ENCODE data around the gene COX19. TPM values are rescaled to one million over a fixed set of nuclear protein-coding genes. Genes with fewer than 3 reads are reported as not detected.
A peak's percentile ranks its signal among the peaks of the same experiment; 100 is the strongest.
"Not testable (repeated sequence)": the region's sequence is repeated elsewhere in the genome, so short reads cannot be mapped to it uniquely, and the experiment has no call there.

Gene COX19
- total RNA-seq, 1 donor from 2014 or later, result 14.3 TPM

- Mint-ChIP-seq H3K36me3 (ENCODE audit: low read depth) (peaks cover 3% of the 10 kb centered on the region), H3K27me3 (ENCODE audit: insufficient read depth) (no peaks in the 10 kb centered on the region), H3K4me1 (ENCODE audit: low read depth) (no peaks in the 10 kb centered on the region), H3K4me3 (no peak overlapping the region), H3K27ac (no peak overlapping the region), H3K9me3 (no peaks in the 10 kb centered on the region)
- no peak for DNase-seq (ENCODE audit: low spot score)
- intact Hi-C loops (cut with micrococcal nuclease), result no loop called here
These were observed 28.9 kb upstream of the COX19 start for GRCh38 chr7:1004018-1004852.

- H3K4me3 Mint-ChIP-seq; intact Hi-C loops (cut with micrococcal nuclease): not testable (repeated sequence)
These were observed 27.1 kb upstream of the COX19 start for GRCh38 chr7:1002445-1002844.

GRCh38 chr7:1002026-1002425 is 26.7 kb upstream of the COX19 start:
- H3K27me3 Mint-ChIP-seq (ENCODE audit: insufficient read depth); H3K4me1 Mint-ChIP-seq (ENCODE audit: low read depth); intact Hi-C loops (cut with micrococcal nuclease); H3K27ac Mint-ChIP-seq; DNase-seq (ENCODE audit: low spot score); H3K36me3 Mint-ChIP-seq (ENCODE audit: low read depth); H3K4me3 Mint-ChIP-seq; H3K9me3 Mint-ChIP-seq: not testable (repeated sequence)

More at GRCh38 chr7:1002445-1002844, 27.1 kb upstream of the COX19 start:
- H3K27me3 Mint-ChIP-seq (ENCODE audit: insufficient read depth); H3K4me1 Mint-ChIP-seq (ENCODE audit: low read depth); DNase-seq (ENCODE audit: low spot score); H3K9me3 Mint-ChIP-seq; H3K27ac Mint-ChIP-seq; H3K36me3 Mint-ChIP-seq (ENCODE audit: low read depth): not testable (repeated sequence)

GRCh38 chr7:1001069-1001770 is 25.9 kb upstream of the COX19 start:
- H3K9me3 Mint-ChIP-seq; H3K4me1 Mint-ChIP-seq (ENCODE audit: low read depth); H3K4me3 Mint-ChIP-seq; intact Hi-C loops (cut with micrococcal nuclease); H3K36me3 Mint-ChIP-seq (ENCODE audit: low read depth); H3K27me3 Mint-ChIP-seq (ENCODE audit: insufficient read depth); DNase-seq (ENCODE audit: low spot score): not testable (repeated sequence)
- peak overlapping the region; percentile 61 for H3K27ac Mint-ChIP-seq

- H3K27ac Mint-ChIP-seq, result no peak overlapping the region
- H3K9me3 Mint-ChIP-seq, result no peaks in the 10 kb centered on the region
- no peak overlapping the region for H3K4me3 Mint-ChIP-seq
- no peak for DNase-seq (ENCODE audit: low spot score)
- no peaks in the 10 kb centered on the region for H3K4me1 Mint-ChIP-seq (ENCODE audit: low read depth)
- H3K36me3 Mint-ChIP-seq (ENCODE audit: low read depth), result no peaks in the 10 kb centered on the region
- no peaks in the 10 kb centered on the region for H3K27me3 Mint-ChIP-seq (ENCODE audit: insufficient read depth)
- intact Hi-C loops (cut with micrococcal nuclease), result no loop called here
These were observed 24.9 kb upstream of the COX19 start for GRCh38 chr7:999941-1000935.

- no peak for DNase-seq (ENCODE audit: low spot score)
- Mint-ChIP-seq H3K4me1 (ENCODE audit: low read depth) (no peaks in the 10 kb centered on the region), H3K4me3 (no peak overlapping the region), H3K27ac (no peak overlapping the region), H3K36me3 (ENCODE audit: low read depth) (no peaks in the 10 kb centered on the region), H3K27me3 (ENCODE audit: insufficient read depth) (no peaks in the 10 kb centered on the region), H3K9me3 (no peaks in the 10 kb centered on the region)
- intact Hi-C loops (cut with micrococcal nuclease), result no loop called here
These were observed 24.0 kb upstream of the COX19 start for GRCh38 chr7:999149-999879.

- H3K4me3 Mint-ChIP-seq, result no peak overlapping the region
- H3K4me1 Mint-ChIP-seq (ENCODE audit: low read depth), result peaks cover 5% of the 10 kb centered on the region
- no peak overlapping the region for H3K27ac Mint-ChIP-seq
- no peaks in the 10 kb centered on the region for H3K27me3 Mint-ChIP-seq (ENCODE audit: insufficient read depth)
- intact Hi-C loops (cut with micrococcal nuclease), result no loop called here
- H3K36me3 Mint-ChIP-seq (ENCODE audit: low read depth), result no peaks in the 10 kb centered on the region
- no peaks in the 10 kb centered on the region for H3K9me3 Mint-ChIP-seq
- no peak for DNase-seq (ENCODE audit: low spot score)
These were observed 22.4 kb upstream of the COX19 start for GRCh38 chr7:997404-998395.

- Mint-ChIP-seq H3K27me3 (ENCODE audit: insufficient read depth) (no peaks in the 10 kb centered on the region), H3K27ac (no peak overlapping the region), H3K4me1 (ENCODE audit: low read depth) (peaks cover 5% of the 10 kb centered on the region), H3K9me3 (no peaks in the 10 kb centered on the region), H3K36me3 (ENCODE audit: low read depth) (no peaks in the 10 kb centered on the region), H3K4me3 (no peak overlapping the region)
- no peak for DNase-seq (ENCODE audit: low spot score)
- intact Hi-C loops (cut with micrococcal nuclease), result no loop called here
These were observed 20.9 kb upstream of the COX19 start for GRCh38 chr7:996079-996872.

- DNase-seq (ENCODE audit: low spot score), result no peak
- H3K27ac Mint-ChIP-seq, result no peak overlapping the region
- H3K4me3 Mint-ChIP-seq, result no peak overlapping the region
- intact Hi-C loops (cut with micrococcal nuclease), result no loop called here
- peaks cover 5% of the 10 kb centered on the region for H3K4me1 Mint-ChIP-seq (ENCODE audit: low read depth)
- H3K27me3 Mint-ChIP-seq (ENCODE audit: insufficient read depth), result no peaks in the 10 kb centered on the region
- no peaks in the 10 kb centered on the region for H3K9me3 Mint-ChIP-seq
- no peaks in the 10 kb centered on the region for H3K36me3 Mint-ChIP-seq (ENCODE audit: low read depth)
These were observed 20.2 kb upstream of the COX19 start for GRCh38 chr7:995571-995970.

GRCh38 chr7:994592-995308 is 19.4 kb upstream of the COX19 start:
- Mint-ChIP-seq H3K27ac (no peak overlapping the region), H3K36me3 (ENCODE audit: low read depth) (no peaks in the 10 kb centered on the region), H3K4me3 (no peak overlapping the region), H3K27me3 (ENCODE audit: insufficient read depth) (no peaks in the 10 kb centered on the region), H3K9me3 (no peaks in the 10 kb centered on the region), H3K4me1 (ENCODE audit: low read depth) (peaks cover 5% of the 10 kb centered on the region)
- intact Hi-C loops (cut with micrococcal nuclease), result no loop called here
- no peak for DNase-seq (ENCODE audit: low spot score)
